Stomach (tissue), 4 donors: ENCODE measurements around the gene AIFM3.

ENCODE experiments used
- EP300 ChIP-seq: sonication (generic); formaldehyde crosslinking; IDR thresholded peaks from one replicate; pipeline ENCODE4 v1.6.1; 2017; ENCODE audit warnings: antibody characterized with exemption
- POLR2A ChIP-seq, 4 donors: fragments of 450-650 bp; IDR thresholded peaks; one replicate each; pipeline ENCODE4 v1.6.1; 2016; ENCODE audit warnings: antibody characterized with exemption in 4 of 4, control low read depth in 2 of 4, mild to moderate bottlenecking in 1 of 4, moderate library complexity in 1 of 4
- POLR2AphosphoS5 ChIP-seq, 3 donors: sonication (generic); formaldehyde crosslinking; IDR thresholded peaks; one replicate each; pipeline ENCODE4 v1.6.1; 2016; ENCODE audit warnings: antibody characterized with exemption in 3 of 3
- TF ChIP-seq, protein P1 (sequence below), 7 experiments: fragments of 450-650 bp in 4 of 7; fragments of 200-600 bp in 3 of 7; sonication (generic) in 3 of 7; IDR thresholded peaks; one replicate each; pipeline ENCODE4 v1.5.1; 2016 to 2019; ENCODE audit warnings: antibody characterized with exemption in 7 of 7, control low read depth in 2 of 7, mild to moderate bottlenecking in 1 of 7

GRCh38 chr22:20980523-20980922, 13.5 kb downstream of the AIFM3 start:
- no peak for TF ChIP-seq POLR2A (IDR thresholded peaks at IDR 0.05)
- TF ChIP-seq, protein P1, sequence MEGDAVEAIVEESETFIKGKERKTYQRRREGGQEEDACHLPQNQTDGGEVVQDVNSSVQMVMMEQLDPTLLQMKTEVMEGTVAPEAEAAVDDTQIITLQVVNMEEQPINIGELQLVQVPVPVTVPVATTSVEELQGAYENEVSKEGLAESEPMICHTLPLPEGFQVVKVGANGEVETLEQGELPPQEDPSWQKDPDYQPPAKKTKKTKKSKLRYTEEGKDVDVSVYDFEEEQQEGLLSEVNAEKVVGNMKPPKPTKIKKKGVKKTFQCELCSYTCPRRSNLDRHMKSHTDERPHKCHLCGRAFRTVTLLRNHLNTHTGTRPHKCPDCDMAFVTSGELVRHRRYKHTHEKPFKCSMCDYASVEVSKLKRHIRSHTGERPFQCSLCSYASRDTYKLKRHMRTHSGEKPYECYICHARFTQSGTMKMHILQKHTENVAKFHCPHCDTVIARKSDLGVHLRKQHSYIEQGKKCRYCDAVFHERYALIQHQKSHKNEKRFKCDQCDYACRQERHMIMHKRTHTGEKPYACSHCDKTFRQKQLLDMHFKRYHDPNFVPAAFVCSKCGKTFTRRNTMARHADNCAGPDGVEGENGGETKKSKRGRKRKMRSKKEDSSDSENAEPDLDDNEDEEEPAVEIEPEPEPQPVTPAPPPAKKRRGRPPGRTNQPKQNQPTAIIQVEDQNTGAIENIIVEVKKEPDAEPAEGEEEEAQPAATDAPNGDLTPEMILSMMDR (IDR thresholded peaks at IDR 0.05): no peak
- no peak for TF ChIP-seq EP300
- no peak for TF ChIP-seq POLR2AphosphoS5 (IDR thresholded peaks at IDR 0.05)
